NCI-H2029 treated with DMSO at 0.1 percent for 48 hours (cell line): Measurements from ENCODE around the gene CLCA1.

Experiments used
- DNase-seq: peaks from one replicate; lab custom pipeline; 2025; lab: John Stamatoyannopoulos, UW

Gene CLCA1

DNA sequence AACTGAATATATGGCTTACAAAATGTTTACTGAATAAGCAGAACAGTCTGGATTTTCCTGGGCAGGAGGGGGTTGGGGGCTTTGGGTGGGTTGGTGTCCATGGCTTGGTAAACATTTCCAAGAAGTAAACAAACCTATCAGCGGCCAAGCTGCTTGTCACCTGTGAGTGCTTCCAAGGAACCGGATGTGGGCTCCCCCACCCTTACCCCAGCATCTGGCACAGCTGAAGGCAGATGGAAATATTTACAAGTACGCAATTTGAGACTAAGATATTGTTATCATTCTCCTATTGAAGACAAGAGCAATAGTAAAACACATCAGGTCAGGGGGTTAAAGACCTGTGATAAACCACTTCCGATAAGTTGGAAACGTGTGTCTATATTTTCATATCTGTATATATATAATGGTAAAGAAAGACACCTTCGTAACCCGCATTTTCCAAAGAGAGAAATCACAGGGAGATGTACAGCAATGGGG is at the start of gene CLCA1:
Gene CLCA1, plus strand, starts transcription at position 427 of the 477 bp plus-strand sequence. Its CDS starts 45 bp downstream, at position 472.
- peak; percentile 10 for DNase-seq

DNA sequence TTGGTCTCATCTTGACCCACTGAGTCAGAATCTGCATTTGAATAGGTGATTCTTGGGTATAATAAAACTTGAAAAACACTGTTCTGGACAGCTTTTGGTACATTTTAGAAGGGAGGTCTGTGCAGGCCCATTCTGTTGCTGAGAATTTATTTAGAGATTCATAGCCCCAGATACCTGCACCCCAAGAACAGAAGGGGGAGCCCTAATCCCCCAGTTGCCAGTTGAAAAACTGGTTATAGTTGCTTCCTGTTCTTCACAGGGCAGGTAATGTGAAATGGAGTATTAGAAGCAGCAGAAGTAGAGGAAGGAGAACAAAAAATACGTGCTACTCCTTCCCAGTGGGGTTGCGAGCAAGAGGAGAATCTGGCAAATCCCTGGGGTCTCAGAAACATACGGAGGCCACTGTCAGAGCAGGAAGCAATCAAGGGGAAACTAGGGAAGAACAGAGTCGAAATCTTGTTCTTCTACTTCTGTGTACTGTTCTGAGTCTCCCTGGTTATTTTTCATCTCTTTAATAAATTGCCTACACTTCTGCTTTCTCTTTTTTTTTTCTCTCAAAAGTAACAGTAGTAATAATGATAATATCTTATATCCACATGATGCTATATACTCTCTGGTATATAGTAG is 49.3 kb upstream of the CLCA1 start:
- DNase-seq, result no peak

- DNase-seq, result no peak
Observed at GRCh38 chr1:86421601-86422280, 47.0 kb upstream of the CLCA1 start.

DNA sequence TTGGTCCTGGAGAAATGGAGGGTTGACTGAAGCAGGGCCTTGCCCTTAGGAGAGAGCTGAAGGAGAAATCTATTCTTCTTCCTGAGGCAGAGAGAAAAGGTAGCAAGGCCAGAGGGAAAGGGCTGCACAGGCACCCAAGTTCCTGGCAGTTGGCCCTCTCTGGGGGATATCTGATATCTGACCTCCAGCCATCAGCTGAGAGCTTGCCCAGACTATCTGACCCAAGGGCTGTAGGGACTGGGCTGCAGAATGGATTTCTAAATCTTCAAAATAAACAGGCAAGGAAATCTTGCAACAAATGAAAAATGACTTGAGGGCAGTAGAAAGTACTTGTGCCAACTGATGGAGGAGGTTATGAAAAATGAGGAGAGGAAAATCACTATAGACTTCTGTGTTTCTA is 45.3 kb upstream of the CLCA1 start:
- no peak for DNase-seq

DNA sequence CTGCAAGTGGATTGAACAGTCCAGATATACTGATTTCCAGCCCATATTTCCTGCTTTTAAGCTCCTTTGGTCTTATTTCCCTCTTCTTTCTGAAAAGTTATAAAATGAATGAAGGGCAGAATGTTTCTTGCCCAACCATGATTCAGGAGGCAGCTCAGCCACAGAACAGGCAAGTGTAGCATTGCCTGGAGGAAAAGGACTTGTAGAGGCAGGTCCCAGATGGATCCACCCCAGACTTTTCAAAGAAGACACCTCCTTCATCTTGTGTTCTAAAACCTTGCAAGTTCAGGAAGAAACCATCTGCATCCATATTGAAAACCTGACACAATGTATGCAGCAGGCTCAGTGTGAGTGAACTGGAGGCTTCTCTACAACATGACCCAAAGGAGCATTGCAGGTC is 44.9 kb upstream of the CLCA1 start, which contains the start of gene CLCA2:
Gene CLCA2, plus strand, starts transcription at position 299 of the 400 bp plus-strand sequence. Its CDS starts 77 bp downstream, at position 376.
- no peak for DNase-seq

GRCh38 chr1:86429122-86429725 is 39.5 kb upstream of the CLCA1 start:
- no peak for DNase-seq

DNA sequence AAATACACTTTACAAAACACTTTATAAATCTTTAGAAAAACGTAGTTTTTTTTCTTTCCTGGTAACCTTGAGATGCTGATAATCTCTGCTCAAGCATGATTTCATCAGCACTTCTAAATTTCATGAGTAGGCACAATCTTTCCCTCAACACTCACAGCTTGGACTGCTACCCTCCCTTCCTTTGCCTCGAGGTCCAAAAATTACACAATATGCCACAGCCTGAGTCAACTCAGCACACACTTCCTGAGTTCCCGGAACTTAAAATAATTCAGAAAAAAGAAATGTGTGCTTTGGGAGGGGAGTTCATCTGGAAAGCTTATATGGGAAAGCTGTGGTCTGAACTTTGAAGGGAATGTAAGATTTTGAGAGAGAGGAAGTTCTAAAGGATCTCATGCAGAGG is 38.9 kb upstream of the CLCA1 start:
- DNase-seq, result no peak

DNA sequence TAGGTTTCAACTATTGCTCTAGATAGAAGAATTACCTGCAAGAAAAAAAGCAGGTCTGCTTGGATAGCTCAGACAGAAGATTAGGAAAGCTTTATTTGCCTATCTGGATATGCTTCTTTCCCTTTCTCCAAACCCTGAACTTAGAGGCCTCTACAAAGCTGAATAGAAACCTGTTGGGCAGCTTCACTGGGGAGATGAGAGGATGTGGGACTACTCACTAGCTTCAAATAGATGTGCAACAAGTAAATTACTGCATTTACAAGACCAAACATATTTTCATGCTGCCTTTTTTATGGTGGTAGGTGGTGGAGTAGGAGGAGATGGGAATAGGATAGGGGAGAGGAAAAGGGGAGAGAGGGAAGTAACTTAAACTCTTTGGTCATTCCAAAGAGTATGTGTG is 38.4 kb upstream of the CLCA1 start:
- no peak for DNase-seq

DNA sequence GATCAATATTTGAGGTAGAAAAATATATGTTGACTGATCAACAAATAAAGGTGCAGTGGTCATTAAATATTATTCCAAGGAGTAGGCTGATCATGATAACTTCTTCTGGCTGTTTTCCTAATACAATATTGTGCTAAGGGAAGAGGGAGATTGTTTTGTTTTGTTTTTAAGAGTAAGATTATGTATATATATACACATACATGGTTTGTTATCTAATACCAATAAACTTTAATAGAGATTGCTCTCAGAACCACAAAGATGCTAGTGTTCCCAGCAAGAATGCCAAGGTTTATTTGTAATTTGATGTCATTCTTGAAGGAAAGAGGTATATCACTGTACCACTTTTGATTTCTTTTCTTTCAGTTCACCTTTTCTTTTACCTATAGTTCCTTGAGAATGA is 34.7 kb upstream of the CLCA1 start:
- DNase-seq, result no peak

DNA sequence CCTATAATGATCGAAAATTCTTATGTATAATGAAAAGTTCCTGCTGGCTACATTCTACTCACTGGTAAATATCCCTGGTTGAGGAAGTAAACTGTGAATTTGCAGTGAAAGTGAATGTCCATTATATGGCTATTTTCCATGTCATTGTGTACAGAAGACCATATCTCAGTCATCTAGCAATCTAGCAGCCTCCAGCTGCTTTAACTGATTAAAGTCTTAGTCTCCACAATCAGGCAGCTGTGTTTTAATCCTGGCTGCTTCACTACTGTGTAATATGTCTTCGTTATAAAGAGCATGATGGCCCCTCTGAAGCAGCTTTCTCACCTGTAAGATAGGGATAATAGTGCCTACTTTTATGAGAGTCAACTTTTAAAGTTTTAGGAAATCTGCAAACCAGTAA is 33.4 kb upstream of the CLCA1 start:
- DNase-seq, result no peak

GRCh38 chr1:86436041-86436440 is 32.7 kb upstream of the CLCA1 start:
- no peak for DNase-seq

GRCh38 chr1:86441581-86441980 is 27.1 kb upstream of the CLCA1 start:
- no peak for DNase-seq

DNA sequence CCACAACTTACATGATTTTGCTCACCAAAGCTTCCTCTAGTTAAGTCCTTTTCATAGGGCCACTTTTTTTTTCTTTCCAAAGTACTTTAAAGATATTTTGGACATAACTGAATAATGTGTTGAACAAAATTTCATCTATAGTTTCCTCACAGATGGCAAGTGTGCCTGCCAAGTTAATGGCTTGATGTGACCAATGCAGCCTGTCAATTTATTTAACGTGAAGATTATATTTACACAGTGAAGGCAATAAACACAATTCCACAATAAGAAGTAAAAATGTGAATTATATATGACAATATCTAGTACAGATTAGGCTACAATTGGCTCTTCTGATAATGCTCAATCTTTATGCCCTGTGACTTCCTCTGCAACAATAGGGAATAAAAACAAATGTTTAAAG is 26.7 kb upstream of the CLCA1 start:
- DNase-seq, result no peak

- DNase-seq, result no peak
Observed at GRCh38 chr1:86445919-86446318, 22.8 kb upstream of the CLCA1 start.

- no peak for DNase-seq
Observed at GRCh38 chr1:86447198-86447790, 21.4 kb upstream of the CLCA1 start.

DNA sequence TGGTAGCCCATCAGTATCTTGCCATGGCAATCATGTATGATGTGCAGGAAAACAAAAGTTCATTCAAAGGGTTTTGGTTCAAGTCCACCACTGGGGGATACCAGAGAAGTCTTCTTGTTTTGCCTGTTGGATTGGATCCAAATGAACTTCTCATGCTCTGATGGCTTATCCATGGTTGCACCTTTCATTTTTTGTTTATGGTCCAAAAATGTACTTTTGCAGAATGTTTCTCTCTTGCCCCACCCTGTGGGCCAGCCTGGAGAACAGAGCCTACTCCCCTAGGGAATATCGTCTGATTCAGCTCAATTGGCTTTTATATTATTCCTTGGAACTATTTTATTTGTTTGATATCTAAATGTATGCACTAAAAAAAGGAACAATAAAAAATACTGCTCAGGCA is 20.1 kb upstream of the CLCA1 start:
- no peak for DNase-seq

DNA sequence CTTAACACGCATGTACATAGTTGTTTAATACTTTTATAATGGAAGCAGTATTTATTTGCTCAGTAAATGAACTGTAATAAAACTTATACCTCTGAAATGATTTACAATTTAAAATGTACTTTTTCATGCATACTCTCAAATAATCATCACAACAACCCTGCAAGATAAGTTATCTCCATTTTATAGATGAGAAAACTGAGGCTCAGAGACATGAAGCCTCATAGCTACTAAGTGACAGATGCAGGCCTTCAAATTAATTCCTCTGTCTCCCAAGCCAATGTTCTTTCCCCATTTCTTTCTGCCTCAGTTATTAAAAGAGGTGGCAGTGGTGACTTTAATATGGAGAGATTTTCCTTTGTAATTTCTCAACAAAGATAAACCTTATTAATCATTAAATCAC is 19.6 kb upstream of the CLCA1 start:
- no peak for DNase-seq

GRCh38 chr1:86450847-86451246 is 17.9 kb upstream of the CLCA1 start:
- DNase-seq, result no peak

DNA sequence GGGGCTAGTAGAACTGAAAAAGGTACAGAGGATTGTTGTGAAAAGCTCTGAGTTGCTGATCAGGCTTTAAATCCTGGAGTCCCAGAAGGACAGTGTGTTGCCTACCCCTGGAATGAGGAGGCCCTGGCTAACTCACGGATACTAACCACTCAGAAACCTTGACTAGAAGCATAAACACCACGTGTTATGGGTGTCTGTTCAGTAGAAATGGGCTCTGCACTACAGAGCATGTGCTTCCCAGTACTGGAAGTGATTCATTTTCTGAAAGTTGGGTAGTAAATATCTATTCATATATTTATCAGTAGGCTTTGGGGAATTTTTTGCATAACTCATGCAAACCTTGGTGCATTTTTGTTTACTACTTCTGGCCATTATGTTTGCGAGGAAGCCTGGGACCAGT is 15.1 kb upstream of the CLCA1 start:
- no peak for DNase-seq

GRCh38 chr1:86455073-86455472 is 13.7 kb upstream of the CLCA1 start:
- no peak for DNase-seq

DNA sequence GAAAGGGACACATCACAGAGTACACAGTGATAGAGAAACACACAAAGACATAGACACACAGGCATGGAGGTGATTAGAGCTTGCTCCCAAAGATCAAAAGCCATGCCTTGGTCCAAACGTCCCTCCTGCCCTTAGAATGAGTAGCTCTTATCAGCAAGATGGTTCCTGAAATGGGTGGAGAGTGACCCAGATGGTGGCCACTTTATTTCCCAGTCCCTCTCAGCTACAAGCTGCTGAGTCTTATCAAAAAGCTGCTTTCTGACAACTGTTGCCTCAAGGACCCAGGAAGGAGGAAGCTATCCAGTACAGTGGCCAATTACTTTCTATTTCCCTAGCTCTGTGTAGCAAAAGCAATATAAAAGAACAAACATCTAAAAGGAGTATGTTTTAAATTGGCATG is 7.7 kb upstream of the CLCA1 start:
- DNase-seq, result no peak

- DNase-seq, result no peak
Observed at GRCh38 chr1:86461482-86461881, 7.2 kb upstream of the CLCA1 start.

DNA sequence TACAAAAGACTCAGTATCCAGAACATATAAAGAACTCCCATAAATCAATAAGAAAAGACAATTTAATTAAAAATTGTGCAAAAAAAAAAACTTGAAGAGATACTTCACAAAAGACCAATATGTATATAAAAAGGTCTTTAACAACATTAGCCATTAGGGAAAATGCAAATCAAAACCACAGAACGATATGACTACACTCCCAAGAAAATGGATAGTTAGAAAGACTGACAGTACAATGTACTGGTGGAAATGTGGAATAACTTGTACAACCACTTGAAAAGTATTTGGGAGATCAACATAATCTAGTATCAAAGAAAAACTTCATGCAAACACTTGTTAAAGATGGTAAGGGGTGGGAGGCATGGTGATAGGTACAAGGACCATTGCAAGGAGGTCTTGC is 3.9 kb upstream of the CLCA1 start:
- no peak for DNase-seq
